Stimulated activated CD4-positive, alpha-beta T cell treated with anti-CD3 and anti-CD28 coated beads, Interleukin-1b, Interleukin-23, amount 100 ng/mL, for 1 hour (primary cell): Measurements from ENCODE around the gene C1orf159.
A peak's percentile ranks its signal among the peaks of the same experiment; 100 is the strongest.
"Not testable (repeated sequence)": the region's sequence is repeated elsewhere in the genome, so short reads cannot be mapped to it uniquely, and the experiment has no call there.

Source experiments
- DNase-seq, 2 donors: peaks; one replicate each; pipeline ENCODE4 v3.0.0-alpha.2; 2020; ENCODE audit warnings: low read depth in 2 of 2

The C1orf159 gene

DNA sequence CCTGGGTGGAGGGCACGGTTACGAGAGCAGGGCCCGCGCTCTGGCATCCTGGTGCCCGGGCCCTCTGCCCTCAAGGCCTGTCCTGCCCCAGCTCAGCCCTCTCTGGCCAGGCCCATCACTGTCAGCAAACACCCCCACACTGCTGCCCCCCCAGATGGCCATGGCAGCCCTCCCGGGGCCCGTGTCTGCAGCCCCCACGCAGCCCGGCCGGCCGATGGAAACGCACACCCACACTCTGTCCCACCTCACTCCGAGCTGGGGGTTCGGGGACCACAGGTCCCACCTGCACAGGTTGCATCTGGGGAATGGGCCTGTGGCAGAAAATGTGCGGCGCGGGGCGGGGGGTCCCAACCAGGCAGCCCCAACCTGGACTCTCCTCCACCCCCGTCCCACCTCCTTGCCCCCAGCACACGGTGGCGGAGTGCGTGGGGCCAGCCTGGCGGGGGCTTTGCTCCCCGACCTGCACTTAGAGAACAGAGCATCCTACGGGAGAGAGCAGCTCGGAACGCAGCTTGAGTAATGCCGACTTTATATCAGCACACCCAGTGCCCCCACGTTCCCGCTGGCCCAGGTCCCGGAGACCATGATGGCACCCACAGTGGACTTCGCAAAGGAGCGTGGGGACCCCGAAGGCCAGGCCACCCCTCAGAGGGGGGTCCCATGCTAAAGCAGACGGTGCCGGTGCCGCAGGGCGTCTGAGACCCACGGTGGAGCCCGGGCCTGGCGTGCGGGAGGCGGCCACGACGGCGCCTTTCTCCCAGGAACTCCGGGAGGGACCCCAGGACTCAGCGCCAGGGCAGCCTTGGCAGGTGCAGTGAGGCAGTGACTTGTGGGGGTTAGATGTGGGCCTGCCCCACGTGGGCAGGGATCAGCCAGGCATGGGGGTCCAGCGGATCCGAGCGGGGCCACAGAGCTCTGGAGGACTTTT is 34.3 kb downstream of the C1orf159 start:
- DNase-seq = no peak

DNA sequence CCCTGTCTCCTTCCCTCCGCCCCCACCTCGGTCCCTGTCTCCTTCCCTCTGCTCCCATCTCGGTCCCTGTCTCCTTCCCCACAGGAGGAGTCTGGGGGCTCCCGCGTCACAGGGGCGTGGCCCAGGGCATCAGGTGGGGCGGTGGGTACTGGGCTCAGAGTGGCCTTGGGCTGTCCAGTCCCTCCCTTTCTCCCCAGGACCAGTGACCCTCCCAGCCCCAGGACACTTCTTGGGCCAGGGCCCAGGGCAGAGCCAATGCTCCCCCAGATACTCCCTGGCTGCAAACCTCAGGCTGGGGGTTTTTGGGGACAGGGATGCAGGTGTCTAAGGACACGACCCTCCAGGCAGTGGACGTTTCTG is 35.0 kb downstream of the C1orf159 start:
- no peak for DNase-seq

DNA sequence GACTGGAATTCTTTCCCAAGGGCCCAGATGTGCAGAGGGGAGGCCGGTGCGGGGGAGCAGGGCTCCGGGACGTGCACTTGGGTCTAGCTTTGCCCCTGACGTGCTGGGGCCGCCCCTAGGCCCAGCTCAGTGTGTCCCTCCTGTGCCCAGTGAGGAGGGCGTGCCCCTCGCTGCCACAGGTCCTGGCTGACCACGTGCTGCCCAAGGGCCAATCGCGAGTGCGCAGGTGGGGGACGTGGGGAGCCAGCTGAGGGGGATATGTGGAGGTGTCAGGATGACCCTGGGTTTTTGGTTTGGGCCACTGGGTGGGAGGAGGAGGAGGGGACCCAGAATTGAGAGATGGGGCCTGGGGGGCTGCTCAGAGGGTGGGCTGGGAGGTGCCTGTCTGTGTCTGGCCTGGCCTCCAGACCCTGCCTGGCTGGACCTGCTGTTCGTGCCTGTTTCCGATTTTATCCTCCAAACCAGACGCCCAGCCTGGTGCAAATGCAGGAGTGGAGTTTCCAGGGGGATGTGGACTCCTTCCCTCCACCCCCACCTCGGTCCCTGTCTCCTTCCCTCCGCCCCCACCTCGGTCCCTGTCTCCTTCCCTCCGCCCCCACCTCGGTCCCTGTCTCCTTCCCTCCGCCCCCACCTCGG is 35.6 kb downstream of the C1orf159 start:
- DNase-seq = no peak

DNA sequence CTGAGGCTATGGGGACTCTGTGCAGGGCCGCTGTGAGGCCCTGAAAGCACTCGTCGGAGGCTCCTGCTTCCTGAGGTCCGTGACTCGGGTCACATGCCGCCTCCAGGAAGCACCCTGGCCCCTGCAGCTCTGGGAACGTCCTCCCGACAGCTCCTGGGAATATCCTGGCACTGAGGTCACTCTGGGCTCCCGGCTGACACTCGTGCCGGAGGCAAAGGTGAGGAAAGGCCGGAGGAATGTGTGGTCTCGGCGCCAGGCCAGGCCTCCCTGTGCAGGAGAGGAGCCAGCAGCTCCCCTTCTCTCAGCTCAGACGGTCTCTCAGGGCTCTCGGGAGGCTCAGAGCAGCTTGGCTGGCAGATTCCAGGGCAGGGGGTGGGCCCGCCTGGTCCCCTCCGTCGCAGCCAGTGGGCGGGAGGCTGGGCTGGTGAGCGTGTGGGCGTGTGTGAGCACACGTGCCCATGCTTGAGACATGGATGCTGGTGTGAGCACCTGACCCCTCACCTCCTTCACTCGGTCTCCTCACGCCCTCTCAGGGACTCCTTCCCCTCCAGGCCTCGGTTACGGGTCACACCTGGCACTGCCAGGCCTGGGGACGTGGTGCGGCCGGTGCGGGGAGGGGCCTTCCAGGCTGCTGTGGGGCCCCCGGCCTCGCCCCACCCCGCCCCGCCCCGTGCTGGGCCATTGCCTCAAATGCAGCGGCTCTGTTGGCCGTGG is 36.3 kb downstream of the C1orf159 start:
- DNase-seq = no peak

DNA sequence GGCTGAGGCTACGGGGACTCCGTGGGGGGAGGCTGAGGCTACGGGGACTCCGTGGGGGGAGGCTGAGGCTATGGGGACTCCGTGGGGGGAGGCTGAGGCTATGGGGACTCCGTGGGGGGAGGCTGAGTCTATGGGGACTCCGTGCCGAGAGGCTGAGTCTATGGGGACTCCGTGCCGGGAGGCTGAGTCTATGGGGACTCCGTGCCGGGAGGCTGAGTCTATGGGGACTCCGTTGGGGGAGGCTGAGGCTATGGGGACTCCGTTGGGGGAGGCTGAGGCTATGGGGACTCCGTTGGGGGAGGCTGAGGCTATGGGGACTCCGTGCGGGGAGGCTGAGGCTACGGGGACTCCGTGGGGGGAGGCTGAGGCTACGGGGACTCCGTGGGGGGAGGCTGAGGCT is 38.5 kb downstream of the C1orf159 start:
- DNase-seq = not testable (repeated sequence)

DNA sequence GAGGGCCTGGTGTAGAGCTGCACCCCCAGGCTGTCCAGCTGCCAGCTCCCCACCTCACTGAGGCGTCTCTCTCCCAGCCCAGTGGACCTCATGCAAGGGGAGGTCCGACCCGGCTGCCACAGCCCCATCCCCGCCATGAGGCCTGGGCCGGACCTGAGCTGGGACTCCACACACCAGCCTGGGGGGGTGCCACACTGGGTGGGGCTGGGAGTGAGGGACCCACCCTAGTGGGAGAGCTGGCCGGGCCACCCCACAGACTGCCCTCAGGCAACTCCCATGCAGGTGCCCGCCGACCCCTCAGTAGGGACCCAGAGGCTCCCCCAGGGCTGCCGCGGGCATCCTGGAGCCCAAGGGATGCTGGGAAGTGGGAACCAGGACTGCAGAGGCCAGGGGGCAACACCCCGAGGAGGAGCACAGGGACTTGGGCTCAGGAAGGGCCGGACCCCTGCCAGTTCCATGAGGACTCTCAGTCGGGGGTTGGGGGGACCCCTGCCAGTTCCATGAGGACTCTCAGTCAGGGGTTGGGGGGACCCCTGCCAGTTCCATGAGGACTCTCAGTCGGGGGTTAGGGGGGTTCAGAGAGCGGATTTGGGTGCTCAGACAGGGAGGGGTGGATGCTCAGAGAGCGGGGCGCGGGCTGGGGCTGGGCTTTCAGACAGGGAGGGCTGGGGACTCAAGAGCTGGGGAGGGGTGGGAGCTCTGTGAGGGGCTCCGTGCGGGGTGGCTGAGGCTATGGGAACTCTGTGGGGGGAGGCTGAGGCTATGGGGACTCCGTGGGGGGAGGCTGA is 40.5 kb downstream of the C1orf159 start:
- DNase-seq = no peak

DNA sequence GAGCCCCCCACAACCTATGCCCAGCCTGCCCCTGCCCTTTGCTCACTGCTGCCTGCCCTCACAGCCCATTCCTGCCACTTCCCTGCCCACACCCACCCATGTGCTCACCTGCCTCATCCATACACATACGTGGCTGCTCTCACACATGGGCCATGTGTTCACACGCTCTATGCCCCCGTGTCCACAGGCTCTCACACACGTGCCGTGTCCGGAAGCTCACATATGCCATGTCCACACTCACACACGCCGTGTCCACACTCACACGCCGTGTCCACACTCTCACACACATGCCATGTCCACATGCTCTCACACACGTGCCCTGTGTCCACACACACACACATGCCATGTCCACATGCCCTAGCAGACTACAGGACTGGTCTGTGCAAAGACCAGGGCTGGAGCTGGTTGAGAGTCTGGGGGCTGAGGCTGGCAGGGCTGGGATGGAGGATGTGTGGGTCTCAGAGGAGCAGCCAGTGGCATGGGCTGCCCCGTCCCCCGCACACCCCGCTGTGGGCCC is 41.2 kb downstream of the C1orf159 start:
- DNase-seq = no peak

DNA sequence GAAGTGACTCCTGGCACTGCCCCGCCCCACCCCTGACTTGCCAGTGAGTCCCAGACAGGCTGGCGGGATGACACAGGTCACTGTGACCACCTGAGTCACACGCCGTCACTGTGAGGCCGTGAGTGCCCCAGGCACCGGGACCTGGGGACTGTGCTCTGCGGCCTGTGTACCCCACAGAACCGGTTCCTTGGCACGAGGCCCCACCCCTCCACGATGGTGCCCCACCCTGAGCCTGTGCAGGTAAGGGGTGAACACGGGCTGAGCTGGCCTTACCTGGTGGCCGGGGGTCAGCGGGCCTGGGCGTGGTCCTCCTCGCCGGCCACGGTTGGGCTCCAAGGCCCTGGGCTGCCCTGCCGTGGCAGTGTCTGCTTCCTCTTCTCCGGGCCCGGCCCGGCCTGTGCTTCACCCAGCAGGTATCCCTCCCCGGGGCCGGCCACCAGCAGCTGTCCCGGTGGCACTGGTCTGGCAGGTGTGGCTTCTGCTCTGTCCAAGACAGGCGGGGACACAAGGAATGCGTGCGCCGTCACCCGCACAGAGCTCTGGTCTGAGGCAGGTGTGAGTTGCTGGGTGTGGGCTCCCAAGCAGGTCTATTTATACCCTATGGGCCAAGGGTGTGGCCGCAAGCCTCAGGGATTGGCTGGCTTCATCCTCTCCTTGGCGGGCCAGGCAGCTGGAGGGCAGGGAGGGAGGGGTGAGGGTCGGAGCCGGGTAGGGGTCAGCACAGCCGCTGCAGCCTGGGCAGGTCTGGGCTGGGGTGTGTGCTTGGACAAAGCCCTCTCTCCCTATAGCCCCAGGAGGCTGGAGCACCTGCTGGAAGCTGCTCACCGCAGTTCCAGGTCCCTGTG is 41.9 kb downstream of the C1orf159 start, which contains the start of gene RNF223:
RNF223 (minus strand) TSS at position 564 of the 845 bp plus-strand sequence. CDS start 1,740 bp downstream, outside the sequence.
- no peak for DNase-seq

DNA sequence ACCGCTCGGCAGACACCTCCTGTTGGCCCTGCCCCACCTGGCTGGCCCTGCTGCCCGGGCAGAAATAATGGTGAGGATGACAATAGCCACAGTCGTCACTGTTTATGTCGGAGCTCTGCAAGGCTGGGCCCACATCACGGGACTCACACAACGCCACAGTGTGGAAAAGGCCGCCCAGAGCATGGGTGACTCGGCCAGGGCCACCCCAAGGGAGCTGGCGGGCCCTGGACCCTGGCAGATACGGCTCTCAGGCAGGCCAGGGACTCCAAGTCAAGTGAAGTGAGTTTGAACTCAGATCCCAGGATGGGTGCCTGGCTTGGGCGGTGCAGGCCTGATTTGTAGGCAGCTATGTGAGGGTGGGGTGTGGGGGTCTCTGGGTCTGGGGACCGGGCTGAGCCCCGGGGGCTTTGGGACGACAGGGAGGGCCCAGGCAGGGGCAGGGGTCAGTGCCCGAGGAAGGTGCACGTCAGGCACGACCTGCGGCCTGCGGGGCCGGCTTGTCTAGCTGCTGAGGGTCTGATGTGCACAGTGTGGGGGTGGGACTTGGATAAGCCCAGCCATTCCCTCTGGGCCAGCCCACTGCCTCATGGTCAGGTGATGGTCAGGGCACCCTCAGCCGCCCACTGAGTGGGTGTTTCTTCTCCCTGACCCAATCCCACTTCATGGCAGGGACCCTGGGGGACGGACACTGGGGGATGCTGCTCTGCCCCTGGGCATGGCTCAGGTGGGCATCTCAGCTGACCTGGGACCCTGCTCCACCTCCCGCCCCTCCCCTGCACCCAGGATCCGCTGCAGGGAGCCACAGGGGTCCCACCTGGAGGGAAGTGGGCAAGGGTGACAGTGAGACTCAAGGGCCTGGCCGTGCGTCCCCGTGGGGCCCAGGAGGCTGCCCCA is 42.8 kb downstream of the C1orf159 start:
- no peak for DNase-seq

DNA sequence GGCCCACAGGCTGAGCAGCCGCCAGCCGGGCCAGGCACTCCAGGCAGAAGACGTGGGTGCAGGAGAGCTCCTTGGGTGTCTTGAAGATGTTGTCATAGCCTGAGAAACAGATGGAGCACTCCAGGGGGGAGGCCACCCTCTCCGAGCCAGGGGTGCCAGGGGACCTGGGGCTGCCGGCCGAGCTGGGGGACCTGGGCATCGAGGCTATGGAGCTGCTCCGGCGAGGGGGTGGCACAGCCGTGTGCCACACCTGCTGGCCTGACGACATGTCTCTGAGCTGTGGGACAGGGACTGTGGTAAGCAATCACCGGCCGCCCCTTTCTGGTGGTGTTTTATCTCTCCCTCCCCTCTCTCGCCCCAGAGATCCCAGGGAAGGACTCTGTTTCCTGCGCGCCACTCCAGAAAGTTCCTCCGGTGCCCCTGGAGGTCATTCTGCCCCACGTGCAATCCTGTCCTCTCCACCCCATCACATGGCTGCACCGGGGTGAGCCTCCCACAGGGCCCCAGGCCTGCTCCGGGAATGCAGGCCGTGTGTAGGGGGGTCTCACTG is 43.5 kb downstream of the C1orf159 start:
- DNase-seq = no peak

DNA sequence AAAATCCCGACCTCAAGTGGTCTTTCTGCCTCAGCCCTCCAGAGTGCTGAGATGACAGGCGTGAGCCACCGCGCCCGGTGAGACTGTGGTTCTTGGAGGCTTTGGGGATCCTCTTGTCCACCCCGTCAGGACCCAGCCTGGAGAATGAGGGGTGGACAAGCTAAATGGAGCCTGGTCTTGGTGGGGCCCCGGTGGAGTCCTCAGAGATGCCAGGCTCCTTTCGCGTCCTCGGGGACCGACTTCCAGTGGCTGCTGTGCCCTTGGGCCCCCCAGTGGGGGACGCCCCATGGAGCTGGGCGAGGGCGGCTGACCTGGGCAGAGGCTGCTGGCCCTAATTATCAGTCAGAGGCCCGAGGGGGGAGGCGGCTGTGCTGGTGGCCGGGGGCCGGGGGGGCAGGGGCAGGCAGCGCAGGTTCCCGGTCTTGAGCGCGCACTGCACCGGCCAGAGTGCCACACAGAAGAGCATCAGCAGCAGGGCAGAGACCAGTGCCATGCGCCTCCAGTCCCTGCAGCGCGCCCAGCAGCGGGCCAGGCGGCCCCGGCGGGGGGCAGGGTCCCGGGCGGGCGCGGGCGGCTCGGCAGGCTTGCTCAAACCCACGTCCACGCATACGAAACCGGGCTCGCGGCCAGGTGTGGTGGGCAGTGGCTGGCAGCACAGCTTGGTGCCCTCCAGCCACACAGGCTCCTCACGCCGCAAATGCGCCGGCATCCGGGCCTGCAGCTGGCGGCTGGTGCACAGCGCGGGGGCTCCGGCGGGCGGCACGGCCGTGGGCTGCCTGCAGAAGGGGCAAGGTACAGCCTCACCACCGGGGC is 44.2 kb downstream of the C1orf159 start:
- DNase-seq = no peak

DNA sequence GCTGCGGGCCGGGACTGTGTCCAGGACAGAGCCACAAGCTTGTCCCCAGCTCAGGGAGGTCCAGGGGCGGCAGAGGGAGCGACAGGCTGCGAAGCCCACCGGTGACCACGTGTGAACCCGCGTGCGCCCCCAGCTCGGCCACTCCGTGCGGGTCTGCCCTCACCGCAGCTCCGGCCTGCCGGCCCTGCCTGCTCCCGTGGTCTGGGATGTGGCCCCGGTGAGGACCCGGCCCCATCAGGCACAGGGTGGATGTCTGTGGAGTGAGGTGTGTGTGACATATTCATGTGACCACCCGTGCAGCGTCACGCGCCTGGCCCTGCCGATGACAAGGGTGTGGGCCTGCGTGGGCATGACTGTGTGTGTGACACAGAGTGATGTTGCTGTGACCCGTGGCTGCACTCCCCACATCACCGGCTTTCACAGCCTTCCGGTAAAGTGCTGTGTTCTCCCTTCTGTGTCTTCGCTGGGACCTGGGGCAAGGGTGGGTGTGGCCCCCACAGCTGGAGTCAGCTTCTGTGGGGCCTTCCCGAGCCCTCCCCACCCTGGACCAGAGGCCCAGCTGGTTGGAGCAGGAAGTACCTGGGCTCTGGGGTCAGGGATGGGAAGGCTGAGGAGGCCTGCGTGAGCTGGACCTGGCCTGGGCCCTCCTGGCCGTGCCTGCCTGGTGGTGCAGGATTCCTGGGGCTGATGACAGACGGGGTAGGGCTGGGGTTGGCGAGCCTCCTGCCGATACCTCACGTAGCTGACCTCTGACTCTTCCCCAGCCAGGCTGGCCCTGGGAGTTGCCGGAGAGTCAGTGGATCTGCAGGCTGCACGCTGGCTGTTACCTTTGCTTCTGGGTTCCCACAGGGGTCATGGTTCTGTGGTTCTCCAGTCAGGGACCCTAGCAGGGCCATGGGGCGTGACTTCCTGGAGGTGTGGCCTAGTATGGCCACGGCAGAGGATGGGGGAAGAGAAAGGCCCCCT is 45.9 kb downstream of the C1orf159 start:
- DNase-seq = no peak

DNA sequence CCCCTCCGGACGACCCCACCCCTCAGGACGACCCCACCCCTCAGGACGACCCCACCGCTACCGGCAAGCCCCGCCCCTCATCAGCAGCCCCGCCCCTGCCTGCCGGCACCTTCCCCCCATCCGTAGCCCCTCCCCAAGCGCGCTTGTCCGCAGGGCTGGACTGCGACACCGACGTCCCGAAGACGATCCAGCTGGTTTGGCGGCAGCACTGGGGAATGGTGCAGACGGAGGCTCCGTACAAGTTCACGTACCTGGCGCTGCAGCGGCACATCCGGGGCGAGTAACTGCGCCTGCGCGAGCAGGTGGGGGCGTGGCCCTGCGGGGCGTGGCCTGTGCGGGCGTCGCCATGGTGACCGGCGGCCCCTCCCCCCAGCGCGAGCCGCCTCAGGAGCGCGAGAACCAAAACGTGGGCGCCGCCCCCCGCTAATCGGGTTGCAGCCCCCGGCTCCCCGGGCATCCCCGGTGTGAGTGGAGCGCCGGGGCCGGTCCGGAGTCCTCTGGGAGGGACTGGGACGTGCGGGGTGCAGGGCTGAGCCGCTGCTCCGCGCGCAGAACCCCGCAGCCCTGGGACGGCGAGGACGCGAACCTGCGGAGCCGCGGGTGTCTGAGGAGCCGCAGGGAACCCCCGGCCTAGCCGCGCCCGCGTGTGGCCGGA is 46.7 kb downstream of the C1orf159 start:
- DNase-seq = peak; percentile 83 to 91

DNA sequence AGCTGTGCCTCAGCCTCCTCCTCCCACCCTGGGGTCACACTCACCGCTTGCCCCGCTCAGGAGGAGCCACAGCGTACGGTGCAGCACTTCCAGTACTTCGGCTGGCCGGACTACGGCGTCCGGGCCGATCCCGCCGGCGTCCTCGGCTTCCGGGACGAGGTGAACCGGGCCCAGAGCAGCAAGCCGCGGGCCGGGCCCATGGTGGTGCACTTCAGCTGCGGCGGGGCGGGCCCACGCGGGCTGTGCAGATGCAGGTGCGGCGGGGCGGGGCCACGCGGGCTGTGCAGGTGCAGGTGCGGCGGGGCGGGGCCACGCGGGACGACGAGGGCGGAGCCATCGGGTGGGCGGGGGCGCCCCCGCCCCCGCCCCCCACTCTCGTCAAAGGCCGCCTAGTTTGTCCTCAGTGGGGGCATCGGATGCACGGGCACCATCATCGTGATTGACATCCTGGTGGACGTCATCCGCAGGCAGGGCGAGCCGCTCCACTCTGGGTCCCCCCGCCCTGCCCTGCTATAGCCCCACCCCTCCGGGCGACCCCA is 47.3 kb downstream of the C1orf159 start:
- no peak for DNase-seq

DNA sequence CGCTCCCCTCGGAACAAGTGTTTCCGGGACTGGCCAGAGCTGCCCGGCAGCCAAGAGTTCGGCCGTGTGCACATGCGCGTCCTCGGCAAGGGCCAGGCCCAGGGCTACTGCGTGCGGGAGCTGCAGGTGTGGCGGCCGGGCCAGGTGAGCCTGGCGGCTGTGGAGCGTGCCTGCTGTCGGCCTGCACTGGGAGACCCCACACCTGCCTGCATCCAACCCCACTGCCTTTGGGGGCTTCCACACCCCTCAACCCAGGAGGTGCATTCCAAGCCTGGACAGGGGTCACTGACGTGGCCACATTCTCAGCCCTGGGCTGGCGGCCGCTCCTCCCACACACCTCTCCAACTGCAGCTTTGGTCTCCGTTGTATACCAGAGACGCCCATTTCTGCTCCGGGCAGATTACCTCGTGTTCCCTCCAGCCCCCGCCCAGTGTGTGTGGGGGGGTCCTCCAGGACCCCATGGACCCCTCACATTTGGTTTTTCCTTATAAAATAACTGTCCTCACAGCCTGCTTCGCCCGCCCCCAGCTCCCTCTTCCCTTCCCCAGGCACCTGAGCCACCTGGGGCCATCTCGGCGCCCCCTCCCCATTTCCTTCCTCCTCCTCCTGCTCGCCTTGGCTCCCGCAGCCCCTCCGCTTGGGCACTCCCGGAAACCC is 47.9 kb downstream of the C1orf159 start:
- no peak for DNase-seq
